Immature natural killer cell (primary cell): Measurements from ENCODE around the gene B3GALT6. TPM values are rescaled to one million over a fixed set of nuclear protein-coding genes. Genes with fewer than 3 reads are reported as not detected.

Experiments used
- DNase-seq, 3 donors: peaks; one replicate each; pipeline ENCODE4 v3.0.0; 2022; ENCODE audit warnings: mixed read lengths in 1 of 3
- H3K27ac Mint-ChIP-seq, 6 donors: one replicate each; pipeline ENCODE4 v1.8.0; 2020; ENCODE audit warnings: mixed read lengths in 6 of 6, mild to moderate bottlenecking in 5 of 6, inconsistent platforms in 4 of 6, moderate library complexity in 3 of 6
- H3K27me3 Mint-ChIP-seq, 3 donors: one replicate each; pipeline ENCODE4 v1.8.0; 2020 to 2021; ENCODE audit warnings: low read depth in 3 of 3, mild to moderate bottlenecking in 3 of 3, mixed read lengths in 3 of 3, moderate library complexity in 3 of 3, inconsistent platforms in 1 of 3
- H3K36me3 Mint-ChIP-seq, 3 donors: one replicate each; pipeline ENCODE4 v1.8.0; 2020; ENCODE audit warnings: mixed read lengths in 3 of 3, inconsistent platforms in 2 of 3, mild to moderate bottlenecking in 2 of 3
- H3K4me1 Mint-ChIP-seq, 2 donors: one replicate each; pipeline ENCODE4 v1.8.0; 2020; ENCODE audit warnings: inconsistent platforms in 2 of 2, mild to moderate bottlenecking in 2 of 2, mixed read lengths in 2 of 2, moderate library complexity in 1 of 2
- H3K4me3 Mint-ChIP-seq, 5 donors: one replicate each; pipeline ENCODE4 v1.8.0; 2020; ENCODE audit warnings: mild to moderate bottlenecking in 5 of 5, mixed read lengths in 5 of 5, inconsistent platforms in 3 of 5, moderate library complexity in 3 of 5
- H3K9me3 Mint-ChIP-seq, 6 donors: one replicate each; pipeline ENCODE4 v1.8.0; 2020; ENCODE audit warnings: mild to moderate bottlenecking in 6 of 6, mixed read lengths in 6 of 6, inconsistent platforms in 4 of 6, moderate library complexity in 3 of 6
- polyA plus RNA-seq, 3 donors: library from polyadenylated mRNA; unstranded; fragments of 300-500 nt; fragmentation: Illumina TruSeq; gene quantifications; one replicate each; pipeline ENCODE4 v1.2.3, GENCODE V29; 2021

The B3GALT6 gene
- polyA plus RNA-seq, 3 donors from 2014 or later = 5.3 to 13.9 (median 9.9) TPM

- DNase-seq = no peak
- H3K9me3 Mint-ChIP-seq = no peaks in the 10 kb centered on the region
- no peaks in the 10 kb centered on the region for H3K36me3 Mint-ChIP-seq
- H3K27ac Mint-ChIP-seq = no peak overlapping the region
- H3K4me1 Mint-ChIP-seq = no peaks in the 10 kb centered on the region
- H3K4me3 Mint-ChIP-seq = no peak overlapping the region
- H3K27me3 Mint-ChIP-seq = peaks cover 1 to 2% (median 2%) of the 10 kb centered on the region in 3 donors
These were observed 51.8 kb downstream of the B3GALT6 start for GRCh38 chr1:1283821-1284220.

Other genes starting within 250 kb of the B3GALT6 start
- gene HES4, start 232.1 kb upstream of the B3GALT6 start, polyA plus RNA-seq = 1 to 10 TPM; 2.3 to 7.7 (median 2.4) TPM
- gene ISG15, start 218.7 kb upstream of the B3GALT6 start, polyA plus RNA-seq = 100 to 1,000 TPM; 304 to 360 (median 354) TPM
- under 1 TPM in 1 of 3 donors, not detected in 2; 0.87 TPM for gene AGRN, start 212.1 kb upstream of the B3GALT6 start, polyA plus RNA-seq
- not detected for gene RNF223, start 157.9 kb upstream of the B3GALT6 start, polyA plus RNA-seq
- gene C1orf159, start 116.1 kb upstream of the B3GALT6 start, polyA plus RNA-seq = 1 to 10 TPM in 2 of 3 donors, under 1 TPM in 1; 0.99 to 7.5 (median 4.1) TPM
- under 1 TPM; 0.68 to 0.83 (median 0.69) TPM for gene TTLL10, start 58.4 kb upstream of the B3GALT6 start, polyA plus RNA-seq
- 100 to 1,000 TPM in 2 of 3 donors, 10 to 100 TPM in 1; 56.4 to 136 (median 105) TPM for gene TNFRSF18, start 25.6 kb upstream of the B3GALT6 start, polyA plus RNA-seq
- 10 to 100 TPM in 2 of 3 donors, 1 to 10 TPM in 1; 7.6 to 16.3 (median 12.1) TPM for gene TNFRSF4, start 18.1 kb upstream of the B3GALT6 start, polyA plus RNA-seq
- gene SDF4, start 236 bp upstream of the B3GALT6 start, polyA plus RNA-seq = 100 to 1,000 TPM; 157 to 240 (median 194) TPM
- not detected for gene C1QTNF12, start 14.5 kb downstream of the B3GALT6 start, polyA plus RNA-seq
- 100 to 1,000 TPM in 1 of 3 donors, 10 to 100 TPM in 2; 77.8 to 105 (median 83.9) TPM for gene UBE2J2, start 41.6 kb downstream of the B3GALT6 start, polyA plus RNA-seq
- not detected for gene SCNN1D, start 48.2 kb downstream of the B3GALT6 start, polyA plus RNA-seq
- gene ACAP3, start 75.7 kb downstream of the B3GALT6 start, polyA plus RNA-seq = 1 to 10 TPM; 1.4 to 7.0 (median 4.6) TPM
- gene PUSL1, start 76.4 kb downstream of the B3GALT6 start, polyA plus RNA-seq = 10 to 100 TPM; 17.3 to 25.4 (median 18.9) TPM
- gene INTS11, start 92.4 kb downstream of the B3GALT6 start, polyA plus RNA-seq = 10 to 100 TPM; 62.1 to 68.8 (median 67.5) TPM
- 10 to 100 TPM in 2 of 3 donors, 1 to 10 TPM in 1; 9.2 to 23.7 (median 10.5) TPM for gene CPTP, start 92.6 kb downstream of the B3GALT6 start, polyA plus RNA-seq
- under 1 TPM in 1 of 3 donors, not detected in 2; 0.08 TPM for gene TAS1R3, start 99.0 kb downstream of the B3GALT6 start, polyA plus RNA-seq
- 1 to 10 TPM in 2 of 3 donors, under 1 TPM in 1; 0.78 to 1.5 (median 1.4) TPM for gene DVL1, start 117.2 kb downstream of the B3GALT6 start, polyA plus RNA-seq
- gene MXRA8, start 126.3 kb downstream of the B3GALT6 start, polyA plus RNA-seq = not detected
- 100 to 1,000 TPM; 168 to 216 (median 190) TPM for gene AURKAIP1, start 143.0 kb downstream of the B3GALT6 start, polyA plus RNA-seq
- gene CCNL2, start 167.1 kb downstream of the B3GALT6 start, polyA plus RNA-seq = 10 to 100 TPM; 16.7 to 34.6 (median 22.0) TPM
- 100 to 1,000 TPM; 167 to 194 (median 182) TPM for gene MRPL20, start 175.1 kb downstream of the B3GALT6 start, polyA plus RNA-seq
- not detected for gene ANKRD65, start 189.0 kb downstream of the B3GALT6 start, polyA plus RNA-seq
- not detected for gene VWA1, start 203.5 kb downstream of the B3GALT6 start, polyA plus RNA-seq
- 1 to 10 TPM; 1.5 to 4.0 (median 3.1) TPM for gene ATAD3C, start 217.5 kb downstream of the B3GALT6 start, polyA plus RNA-seq
- 1 to 10 TPM in 2 of 3 donors, under 1 TPM in 1; 0.39 to 5.0 (median 2.5) TPM for gene ATAD3B, start 239.5 kb downstream of the B3GALT6 start, polyA plus RNA-seq